Activated T-helper 9 cell treated with anti-CD3 and anti-CD28 coated beads, Interleukin-2, amount 50 U/mL, for 16 hours (primary cell): ENCODE measurements around the gene PDGFB.

Experiments used
- DNase-seq: peaks from one replicate; pipeline ENCODE4 v3.0.0-alpha.2; 2020; ENCODE audit warnings: low read depth

Gene PDGFB

DNA sequence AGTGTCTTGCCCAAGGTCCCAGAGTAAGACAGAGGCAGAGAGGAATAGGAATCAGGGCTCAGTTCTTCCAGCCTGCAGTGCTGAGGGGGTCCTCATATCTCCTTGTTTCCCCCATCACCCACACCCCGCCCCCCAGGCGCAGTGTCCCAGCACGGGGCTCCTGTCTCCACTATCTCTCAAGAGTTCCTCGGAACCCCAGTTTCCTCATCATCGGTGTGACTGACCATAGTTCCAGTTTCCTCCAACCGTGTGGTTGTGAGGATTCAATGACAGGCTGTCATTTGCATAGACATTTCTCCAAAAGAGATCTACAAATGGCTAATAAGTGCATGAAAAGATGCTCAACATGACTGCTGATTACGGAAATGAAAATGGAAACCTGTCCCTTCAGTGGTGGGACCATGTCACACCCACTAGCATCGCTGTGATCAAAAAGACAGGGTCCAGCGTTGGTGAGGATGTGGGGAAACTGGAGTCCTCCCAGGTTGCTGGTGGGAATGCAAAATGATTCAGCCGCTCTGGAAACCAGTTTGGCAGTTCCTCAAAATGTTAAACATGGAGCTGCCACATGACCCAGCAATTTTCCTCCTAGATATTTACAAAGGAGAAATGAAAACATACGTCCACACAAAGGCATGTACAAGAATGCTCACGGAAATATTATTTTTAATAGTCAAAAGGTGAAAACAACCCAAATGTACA is 31.8 kb upstream of the PDGFB start:
- DNase-seq = no peak

DNA sequence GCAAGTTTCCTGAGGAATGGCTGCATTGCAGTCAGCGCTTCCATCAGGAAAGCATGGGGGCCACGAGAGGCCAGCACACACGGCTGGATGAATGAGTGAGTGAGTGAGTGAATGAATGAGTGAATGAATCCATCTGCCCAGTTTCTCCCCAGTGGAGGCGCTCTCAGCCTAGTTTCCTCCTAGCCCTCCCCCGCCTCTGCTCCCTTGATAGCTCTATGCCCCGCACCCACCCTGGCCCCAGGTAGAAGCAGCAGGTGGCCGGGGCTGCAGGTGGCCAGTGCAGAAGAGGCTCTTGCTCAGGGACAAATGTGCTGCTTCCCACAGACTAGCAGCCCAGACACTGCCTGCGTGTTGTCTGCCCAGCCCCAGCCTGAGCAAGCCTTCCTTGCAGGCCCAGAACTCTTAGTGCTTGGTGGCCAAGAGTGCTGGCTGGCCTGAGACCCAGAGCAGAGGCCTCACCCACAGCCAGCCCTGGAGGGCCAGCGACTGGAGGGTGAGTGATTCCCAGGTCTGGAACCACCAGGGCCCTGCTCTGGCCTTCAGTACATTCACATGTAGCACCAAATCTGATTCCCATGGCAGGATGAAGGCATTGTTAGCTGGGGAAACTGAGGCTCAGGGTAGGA is 31.1 kb upstream of the PDGFB start:
- DNase-seq = no peak

DNA sequence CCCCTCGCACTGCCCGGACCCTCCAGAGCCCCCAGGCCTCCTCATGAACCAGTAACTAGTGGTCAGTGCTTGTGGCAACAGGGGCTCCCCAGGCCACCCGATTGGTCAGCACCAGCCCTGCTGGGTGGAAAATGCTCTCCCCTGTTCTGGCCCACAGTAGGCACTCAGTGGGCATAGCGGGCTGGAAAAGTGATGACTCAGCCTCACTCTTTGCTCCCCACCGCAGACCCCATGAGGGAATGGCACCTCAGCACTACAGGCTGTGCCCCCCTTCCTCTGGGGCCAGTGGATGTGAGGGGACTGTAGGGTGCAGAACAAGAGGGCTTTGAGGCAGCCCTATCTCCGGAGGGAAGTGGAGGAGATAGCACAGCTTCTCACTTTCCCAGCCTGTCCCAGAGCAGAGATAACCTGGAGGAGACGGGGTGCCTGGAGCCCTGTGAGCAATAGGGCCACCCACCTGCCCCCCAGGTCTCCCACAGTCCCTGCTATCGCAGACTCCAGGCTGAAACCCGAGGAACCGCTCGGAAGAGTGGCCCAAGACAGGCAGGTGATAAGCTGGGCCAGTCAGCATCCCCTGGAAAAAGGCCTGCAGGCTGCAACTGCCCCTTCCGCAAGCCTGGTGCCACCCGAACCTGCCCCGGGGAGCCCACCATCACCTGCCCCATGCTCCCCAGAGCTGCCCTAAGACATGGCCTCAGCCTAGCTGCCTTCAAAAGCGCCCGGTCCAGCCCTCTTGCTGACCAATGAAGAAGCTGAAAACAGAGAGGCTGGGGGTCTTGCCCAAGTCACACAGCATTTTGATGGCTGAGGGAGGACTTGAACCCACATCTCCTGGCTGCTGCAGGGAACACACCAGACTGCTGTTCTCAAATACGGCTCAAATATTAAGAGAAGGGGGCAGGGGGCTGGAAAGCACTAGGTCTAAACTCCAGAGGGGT is 29.4 kb upstream of the PDGFB start:
- no peak for DNase-seq

DNA sequence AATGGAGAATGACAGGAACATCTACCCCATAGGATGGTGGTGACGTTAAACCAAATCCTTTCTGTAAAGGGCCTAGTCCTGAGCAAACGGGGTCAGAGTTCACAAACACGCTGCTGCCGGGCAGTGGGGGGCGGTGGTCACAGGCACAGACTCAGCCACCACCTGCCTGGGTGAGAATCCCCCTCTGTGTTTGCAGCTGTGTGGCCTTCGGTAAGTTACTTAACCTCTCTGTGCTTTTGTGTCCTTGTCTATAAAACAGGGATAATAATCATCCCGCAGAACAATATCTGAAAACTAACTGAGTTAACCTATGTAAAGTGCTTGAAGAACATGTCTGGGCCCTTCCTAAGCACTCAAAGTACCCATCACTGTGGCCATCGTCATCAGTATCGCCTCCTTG is 26.0 kb upstream of the PDGFB start:
- DNase-seq = no peak

DNA sequence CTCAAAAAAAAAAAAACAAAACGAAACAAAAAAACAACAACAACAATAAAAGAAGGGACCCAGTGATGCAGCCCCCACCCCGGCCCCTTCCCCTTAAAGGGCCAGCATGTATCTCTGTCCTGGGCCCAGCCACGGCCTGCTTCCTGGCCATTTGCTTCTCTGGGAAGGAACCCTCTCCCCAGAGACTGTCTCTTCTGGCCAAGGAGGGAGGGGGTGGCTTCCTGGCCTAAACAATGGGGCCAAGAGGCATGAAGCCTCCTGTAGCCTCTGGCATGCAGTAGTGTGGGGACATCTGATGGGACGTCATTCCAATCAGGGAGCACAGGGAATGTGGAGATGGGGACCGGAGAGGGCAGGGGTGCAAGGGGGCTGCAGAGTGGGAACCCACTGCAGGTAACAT is 25.5 kb upstream of the PDGFB start:
- no peak for DNase-seq

DNA sequence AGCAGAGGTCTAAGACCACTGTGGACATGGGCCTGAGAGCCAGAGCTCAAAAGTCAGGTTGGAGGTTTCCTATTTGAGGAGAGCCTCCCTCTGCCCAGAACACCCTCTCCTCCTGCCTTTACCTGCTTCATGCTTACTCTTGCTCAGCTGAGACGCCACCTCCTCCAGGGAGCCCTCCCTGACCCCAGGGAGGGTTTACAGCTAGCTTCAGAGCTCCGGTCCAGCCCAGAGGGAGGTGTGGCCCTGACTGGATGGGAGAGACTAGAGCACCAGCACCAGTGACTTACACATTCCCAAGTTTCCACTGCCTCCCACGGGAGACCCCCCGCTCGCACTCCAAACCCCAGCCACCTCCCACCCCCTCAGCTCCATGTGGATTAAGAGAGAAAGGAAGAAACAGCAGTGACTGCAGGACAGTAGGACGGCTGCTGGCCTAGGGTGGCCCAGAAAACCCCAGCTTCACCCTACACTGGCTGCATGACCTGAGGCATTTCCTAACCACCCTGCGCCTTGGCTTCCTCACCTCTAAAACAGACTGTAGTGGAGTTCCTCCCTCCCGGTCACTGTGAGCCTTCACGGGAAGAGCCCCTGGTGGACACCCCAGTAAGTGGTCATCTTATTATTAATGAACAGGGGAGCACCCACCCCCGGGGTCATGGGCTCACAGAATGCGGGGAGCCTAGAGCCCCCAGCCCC is 24.5 kb upstream of the PDGFB start:
- DNase-seq = no peak

DNA sequence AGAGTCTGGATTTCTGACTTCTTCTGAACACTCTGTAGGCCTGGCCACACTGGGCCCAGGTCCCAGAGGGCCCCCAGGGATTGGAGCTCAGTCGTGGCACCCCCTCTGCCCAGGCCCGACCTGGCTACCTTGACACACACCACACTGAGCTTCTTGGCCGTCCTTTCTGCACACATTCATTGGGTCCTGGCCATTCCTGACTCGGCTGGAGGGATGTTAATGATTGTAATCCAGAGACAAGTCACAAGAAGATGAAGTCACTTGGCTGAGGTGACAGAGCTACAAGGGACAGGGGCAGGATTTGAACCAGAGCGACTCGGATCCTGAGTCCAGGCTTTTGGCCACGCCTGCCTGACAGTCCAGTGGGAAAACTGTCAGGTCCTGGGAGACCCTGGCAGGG is 23.9 kb upstream of the PDGFB start:
- DNase-seq = no peak

DNA sequence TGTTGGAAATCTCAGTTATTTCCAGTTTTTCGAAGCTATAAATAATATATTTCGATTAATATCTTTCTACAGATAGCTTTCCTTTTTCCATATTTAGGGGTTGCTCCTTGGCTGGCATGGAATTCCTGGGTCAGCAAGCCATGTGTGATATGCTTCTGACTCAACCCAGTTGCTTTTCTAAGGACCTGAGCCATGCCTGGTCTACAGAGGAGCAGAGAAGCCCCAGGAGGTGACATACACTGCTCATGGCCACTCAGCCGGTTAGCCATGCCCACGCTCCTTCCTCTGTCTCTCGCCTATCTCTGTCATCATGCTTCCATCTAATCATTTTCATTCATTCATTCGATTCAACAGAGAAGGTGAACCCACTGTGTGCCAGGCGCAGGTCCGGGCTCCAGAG is 23.2 kb upstream of the PDGFB start:
- DNase-seq = no peak

DNA sequence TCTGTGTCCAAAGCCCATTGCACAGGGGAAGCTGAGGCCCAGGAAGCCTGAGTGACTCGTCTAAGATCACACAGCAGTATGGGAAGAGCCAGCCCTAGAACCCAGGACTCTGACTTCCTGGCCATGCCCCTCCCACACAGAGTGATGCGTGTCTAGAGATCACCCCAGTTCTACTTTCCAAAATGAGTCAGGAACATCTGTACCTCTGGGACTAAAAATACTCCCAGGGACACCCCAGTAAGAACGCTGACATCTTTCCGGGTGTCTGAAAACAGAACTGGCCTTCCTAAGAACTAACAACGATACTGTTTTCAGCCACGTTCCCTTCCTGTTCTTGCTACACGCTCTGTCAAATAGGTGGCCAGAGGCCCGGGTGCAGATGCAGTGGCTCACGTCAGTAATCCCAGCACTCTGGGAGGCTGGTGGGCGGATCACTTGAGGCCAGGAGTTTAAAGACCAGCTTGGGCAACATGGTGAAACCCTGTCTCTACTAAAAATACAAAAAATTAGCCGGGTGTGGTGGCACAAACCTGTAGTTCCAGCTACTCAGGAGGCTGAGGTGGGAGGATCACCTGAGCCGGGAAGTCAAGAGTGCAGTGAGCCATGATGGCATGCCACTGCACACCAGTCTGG is 21.7 kb upstream of the PDGFB start:
- no peak for DNase-seq

DNA sequence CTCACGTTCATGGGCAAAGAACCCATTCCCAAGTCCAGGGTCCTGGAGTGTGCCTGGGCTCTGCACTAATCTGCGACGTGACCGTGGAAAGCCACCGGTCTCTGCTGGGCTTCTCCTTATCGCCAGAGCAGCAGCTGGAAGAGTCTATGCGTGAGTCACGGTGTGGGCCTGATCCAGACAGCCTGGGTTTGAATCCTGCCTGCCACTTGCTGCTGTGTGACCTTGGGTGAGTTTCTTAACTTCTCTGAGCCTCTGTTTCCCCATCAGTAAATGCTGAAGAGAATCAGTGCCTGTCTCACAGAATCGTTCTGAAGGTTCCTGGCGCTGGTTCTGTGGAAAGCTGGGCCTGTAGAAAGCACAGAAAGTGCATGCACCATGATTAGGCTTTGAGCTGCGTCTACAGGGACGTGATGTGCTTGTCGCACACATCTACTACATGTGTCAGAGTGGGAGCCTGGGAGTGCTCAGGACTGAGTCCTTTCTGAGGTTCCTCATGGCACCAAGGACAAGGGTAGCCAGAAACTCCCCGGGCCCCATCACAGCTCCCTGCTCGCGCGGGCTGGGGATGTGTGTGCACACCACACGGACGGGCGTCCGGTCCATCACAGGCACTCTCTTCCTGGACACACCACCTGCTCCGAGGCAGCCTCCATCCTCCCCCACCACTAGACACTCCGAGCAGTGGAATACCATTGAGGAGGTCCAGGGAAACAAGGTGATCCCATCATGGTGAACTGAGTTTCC is 20.5 kb upstream of the PDGFB start:
- DNase-seq = no peak

DNA sequence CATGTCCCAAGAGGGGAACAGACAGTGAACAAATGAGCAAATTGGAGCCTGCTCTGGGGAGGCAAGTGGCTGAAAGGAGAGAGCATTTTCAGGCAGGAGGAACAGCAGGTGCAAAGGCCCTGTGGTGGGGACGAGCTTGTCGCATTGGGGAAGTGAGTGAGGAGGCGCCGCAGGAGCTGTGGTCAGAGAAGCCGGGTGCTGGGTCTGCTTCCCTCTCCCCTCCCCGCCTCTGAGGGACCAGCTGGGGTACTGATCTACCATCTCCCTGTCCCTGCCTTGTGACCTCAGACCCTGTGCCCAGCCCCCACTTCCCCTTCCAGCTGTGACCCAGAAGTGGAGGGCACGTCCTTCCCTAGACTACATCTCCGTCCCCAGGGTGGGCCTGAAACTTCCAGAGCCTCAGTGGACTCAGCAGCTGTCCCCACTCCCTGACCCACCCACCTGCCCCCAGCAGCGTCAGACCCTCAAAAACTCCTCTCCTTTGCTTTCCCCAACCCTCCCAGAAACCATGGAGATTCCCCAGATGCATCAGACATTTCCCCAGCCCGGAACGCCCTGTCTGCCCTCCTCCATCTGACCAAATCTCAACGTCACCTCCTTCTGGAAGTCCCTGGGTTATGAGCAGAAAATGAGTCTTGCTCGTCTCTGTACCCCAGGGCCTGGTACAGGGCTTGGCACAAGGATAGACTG is 19.7 kb upstream of the PDGFB start:
- no peak for DNase-seq

DNA sequence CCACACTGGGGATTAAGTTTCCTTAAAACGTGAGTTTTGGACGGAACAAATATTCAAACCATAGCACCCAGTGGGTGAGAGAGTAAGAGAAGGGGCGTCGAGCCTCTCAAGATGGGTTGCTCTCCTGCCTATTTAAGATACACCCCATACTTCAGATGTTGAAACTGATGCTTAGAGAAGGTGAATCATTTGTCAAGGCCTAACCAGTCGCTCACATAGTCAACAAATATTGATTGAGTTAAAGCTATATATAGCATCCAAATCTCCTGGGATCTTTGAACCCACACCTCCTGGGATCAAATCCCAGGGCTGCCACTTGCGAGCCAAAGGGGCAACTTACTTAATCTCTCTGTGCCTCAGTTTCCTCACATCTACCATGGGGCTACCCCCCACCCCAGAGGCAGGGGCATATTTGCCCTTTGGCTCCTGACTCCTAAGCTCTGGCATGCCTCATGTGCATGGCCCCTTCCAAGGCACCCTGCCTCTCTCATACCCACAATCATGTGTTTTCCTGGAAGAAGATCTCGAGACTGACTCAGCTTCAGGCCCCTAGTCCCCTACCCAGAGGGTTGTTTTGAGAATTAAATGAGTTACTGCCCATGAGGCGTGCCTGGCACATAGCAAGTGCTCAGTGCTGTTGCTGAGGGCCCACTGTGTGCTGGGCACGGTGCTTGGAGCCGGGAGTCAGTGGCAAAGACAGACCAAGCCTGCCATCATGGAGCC is 19.0 kb upstream of the PDGFB start:
- DNase-seq = no peak

DNA sequence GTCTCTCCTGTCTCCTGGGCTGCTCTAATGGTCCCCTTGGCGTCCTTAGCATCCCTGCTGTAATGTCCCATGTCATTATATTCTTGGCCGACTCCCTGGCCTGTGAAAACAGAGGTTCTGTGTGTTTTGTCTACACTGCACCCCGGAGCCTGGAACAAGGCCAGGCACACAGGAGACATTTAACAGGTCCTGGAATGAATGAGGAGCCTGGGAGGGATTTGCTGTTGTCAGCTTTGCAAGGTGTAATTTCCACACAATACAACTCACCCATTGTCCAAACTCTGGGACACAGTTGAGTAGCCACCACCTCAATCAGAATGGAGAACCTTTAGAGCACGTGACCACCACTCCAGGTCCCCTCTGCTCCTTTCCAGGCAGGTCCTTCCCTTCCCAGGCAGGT is 14.9 kb upstream of the PDGFB start:
- no peak for DNase-seq

DNA sequence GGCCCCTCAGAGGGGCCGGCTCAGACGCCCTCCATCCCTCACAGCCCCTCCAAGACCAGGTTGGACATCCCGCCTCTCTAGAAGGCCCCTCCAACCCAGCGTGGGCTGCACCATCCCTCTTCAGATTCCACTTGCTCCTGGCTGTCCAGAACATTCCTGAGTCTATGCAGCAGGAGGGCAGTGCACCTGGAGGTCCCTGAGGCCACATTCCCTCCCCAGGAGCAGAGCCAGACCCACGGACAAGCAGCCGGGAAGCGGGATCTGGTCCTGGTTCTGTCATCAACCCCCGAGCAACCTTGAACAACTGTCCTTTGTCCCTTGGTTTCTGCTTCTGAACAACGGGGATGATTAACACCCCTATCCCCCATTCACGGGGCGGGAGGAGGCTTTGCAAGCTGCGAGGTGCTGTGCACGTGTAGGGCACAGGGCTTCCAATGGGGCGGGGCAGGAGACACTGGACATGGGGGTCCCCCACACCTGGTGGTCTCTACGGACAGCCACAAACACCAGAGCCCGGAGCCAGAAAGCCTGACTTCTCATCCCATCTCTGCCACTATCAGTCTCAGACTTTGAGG is 13.2 kb upstream of the PDGFB start:
- no peak for DNase-seq

DNA sequence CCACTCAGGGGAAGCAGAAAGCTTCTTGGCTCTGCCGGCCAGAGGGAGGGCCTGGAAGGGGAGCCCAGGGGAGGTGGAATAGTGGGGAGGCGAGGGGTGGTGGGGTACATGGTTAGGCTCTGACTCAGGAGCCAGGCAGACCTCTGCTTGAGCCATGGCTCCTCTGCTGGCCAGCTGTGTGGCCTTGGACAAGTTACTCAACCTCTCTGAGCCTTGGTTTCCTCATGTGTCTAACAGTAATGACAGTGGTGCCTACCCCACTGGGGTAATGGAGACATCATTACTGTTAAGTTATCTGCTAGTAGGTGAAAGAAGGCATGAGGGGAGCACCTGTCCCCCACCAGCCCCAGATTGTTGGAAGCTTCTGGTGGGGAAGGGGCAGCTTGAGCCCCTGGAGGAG is 12.2 kb upstream of the PDGFB start:
- DNase-seq = no peak

DNA sequence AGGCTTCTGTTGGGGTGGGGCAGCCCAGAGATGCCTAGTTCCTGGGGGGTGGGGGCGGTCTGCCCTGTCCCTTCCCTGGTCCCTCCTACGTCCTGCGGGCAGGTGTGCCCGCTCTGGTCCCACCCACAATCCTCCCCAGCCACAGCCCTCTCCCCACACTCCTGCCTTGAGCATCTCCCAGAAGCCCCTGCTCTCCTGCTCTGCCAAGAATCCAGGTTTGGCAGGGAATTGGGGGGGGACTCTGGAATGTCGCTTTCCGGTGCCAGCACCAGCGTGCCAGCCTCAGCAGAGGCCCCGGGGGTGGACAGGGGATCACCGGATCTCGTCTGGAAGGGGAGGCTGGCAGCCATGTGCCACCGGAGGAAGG is 11.4 kb upstream of the PDGFB start:
- DNase-seq = no peak

DNA sequence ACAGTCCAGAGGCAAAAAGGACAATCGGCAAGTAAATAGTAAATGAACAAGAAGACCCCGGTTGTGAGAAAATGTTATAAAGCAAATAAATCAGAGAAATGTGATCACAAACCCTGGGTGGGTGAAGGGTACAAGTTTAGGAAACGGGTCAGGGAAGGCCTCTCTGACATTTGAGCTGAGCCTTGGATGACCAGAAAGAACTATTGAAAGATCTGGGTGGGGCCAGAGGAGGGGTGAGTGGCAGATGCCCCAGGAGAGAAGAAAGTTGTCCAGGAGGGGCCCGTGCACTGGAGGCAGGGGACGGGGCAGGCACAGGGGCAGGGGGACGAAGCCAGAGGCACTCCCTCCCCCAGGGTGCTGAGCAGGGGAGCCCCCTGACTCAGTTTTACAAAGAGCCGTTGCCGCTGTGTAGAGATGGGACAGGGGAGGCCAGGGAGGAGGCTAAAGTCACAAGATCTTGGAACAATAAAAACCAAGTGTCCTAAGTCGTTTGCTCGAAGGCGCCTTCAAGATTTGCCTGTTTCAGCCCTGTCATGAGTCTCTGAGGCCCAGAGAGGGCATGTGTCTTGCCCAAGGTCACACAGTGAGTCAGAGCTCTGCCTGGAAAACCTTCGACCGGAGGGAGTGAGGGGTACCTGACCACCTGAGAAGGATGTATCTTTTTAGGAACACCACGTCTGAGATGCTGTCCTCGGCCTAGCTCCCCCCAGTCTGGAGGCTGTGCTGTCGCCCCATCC is 10.8 kb upstream of the PDGFB start:
- DNase-seq = no peak

DNA sequence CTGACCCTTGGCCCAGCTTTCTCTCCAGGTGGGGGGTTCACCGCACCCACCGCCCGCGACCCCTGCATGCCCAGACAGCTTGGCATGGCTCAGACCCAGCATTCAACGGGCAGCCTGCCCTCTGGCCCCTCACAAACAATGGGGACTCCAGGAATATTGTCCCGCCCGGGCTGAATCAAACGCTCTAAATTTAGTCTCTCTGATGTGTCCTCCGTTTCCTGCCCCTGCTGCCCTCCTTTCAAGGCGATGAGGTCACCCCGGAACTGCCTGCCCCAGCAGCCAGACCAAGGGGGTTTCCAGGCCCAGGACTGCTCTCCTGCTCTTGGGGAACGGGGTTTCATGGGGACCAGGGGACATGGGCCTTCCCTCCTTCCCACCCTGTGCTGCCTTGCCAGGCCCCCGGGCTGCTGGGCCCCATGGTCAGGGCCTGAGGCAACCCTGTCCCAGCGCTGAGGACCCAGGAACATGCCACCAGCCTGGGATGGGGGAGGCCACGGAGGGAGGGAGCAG is 10.1 kb upstream of the PDGFB start:
- no peak for DNase-seq

DNA sequence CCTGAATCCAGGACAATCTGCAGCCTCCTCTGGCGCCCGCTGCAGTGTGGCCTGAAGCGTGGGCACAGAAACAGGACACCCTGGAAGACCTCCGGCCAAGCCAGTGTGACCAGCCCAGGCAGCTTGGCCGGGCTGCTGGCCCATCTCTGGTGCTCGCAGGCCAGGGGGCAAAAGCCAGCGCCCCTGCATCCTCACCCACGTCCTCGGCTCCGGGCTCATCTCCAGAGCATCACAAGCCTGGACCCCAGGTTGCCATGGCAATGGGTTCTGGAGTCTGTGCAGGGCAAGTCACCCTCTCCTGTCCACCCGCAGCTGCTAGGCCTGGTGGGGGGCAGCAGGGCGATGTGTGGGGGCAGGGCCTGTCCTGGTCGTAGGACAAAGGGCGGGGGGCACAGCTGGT is 9.3 kb upstream of the PDGFB start:
- no peak for DNase-seq
